Measurements from ENCODE around the gene CYP2U1.
"Not testable (repeated sequence)": the region's sequence is repeated elsewhere in the genome, so short reads cannot be mapped to it uniquely, and the experiment has no call there.

CYP2U1 gene

DNA sequence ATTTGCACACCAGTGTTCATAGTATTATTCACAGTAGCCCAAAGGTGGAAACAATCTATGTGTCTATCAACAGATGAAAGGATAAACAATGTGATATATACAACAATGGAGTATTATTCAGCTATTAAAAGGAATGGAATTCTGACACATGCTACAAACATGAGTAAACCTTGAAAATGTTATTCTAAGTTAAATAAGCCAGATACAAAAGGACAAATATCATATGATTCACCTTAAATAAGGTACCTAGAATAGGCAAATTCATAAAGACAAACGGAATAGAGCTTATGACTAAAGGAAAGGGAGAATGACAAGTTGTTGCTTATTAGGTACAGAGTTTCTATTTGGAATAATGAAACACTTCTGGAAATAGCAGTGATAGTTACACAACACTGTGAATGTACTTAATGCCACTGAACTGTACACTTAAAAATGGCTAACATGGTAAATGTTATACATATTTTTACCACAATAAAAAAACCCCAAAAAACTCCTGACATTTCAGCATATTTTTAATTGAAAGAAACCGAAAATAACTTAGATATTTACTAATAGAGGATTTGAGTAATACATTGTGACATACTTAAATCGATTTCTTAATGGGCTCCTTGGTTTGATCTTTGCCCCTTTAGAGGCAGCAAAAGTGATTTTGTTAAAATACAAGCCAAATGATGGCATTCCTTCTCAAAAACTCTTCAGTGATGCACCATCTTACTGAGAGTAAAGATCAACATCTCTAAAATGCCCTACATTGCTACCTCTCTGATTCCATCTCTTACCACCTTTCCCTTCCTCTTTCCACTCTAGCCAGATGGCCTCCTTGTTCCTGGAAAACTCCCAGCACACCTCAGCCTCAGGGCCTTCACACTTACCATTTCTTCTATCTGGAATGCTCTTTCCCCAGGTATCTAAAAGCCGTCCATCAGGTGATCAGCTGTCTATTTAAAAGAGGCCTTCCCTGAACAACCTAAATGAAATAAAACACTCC lies 8.6 kb upstream of the CYP2U1 start:
- DNase-seq = no peak

DNA sequence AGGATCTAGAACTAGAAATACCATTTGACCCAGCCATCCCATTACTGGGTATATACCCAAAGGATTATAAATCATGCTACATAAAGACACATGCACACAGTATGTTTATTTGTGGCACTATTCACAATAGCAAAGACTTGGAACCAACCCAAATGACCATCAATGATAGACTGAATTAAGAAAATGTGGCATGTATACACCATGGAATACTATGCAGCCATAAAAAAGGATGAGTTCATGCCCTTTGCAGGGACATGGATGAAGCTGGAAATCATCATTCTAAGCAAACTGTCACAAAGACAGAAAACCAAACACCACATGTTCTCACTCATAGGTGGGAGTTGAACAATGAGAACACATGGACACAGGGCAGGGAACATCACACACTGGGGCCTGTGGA lies 5.6 kb upstream of the CYP2U1 start:
- not testable (repeated sequence) for DNase-seq

DNA sequence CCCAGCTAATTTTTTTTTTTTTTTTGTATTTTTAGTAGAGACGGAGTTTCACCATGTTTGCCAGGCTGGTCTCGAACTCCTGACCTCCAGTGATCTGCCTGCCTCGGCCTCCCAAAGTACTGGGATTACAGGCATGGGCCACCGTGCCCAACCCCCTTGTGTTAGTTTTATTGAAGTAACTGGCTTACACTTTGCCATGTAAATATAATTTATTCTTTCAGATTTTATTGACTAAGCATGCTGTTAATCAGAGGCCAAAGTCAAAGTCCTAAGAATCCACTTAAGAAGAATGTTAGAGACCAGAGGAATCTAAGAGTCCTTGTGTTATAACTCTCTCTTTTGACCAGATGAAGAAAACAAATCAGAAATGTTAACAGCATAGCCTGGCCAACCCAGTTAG lies 4.5 kb upstream of the CYP2U1 start:
- DNase-seq = not testable (repeated sequence)

DNA sequence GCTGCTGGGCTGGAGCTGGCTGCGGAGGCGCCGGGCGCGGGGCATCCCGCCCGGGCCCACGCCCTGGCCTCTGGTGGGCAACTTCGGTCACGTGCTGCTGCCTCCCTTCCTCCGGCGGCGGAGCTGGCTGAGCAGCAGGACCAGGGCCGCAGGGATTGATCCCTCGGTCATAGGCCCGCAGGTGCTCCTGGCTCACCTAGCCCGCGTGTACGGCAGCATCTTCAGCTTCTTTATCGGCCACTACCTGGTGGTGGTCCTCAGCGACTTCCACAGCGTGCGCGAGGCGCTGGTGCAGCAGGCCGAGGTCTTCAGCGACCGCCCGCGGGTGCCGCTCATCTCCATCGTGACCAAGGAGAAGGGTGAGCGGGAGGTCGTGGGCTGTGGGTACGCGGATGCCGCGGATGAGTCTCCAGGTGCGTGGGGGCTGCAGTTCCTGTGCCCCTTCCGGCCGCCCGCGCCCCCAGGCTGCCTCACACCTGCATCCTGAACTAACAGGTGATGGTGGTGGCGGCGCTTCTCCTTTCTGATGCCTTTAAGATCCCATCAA lies 499 bp downstream of the CYP2U1 start:
- no peak for DNase-seq

DNA sequence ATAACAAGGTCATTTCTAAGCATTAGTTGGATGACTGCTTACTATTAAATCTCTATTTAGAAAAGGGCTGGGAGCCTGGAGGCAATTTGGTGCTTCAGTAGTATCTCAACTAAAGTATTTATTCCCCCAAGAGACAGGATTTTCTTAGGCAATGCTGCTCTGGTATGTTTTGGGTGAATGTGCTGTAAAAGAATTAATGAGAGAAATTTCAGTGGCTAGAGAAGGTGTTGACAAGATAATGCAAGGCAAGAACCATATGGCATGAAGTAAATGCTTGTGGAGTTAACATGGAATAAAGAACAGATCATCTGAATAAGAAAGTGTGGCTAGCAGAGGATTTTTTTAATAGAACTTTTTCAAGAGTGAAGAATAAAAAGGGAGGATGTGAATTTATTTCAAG lies 3.9 kb downstream of the CYP2U1 start:
- no peak for DNase-seq

DNA sequence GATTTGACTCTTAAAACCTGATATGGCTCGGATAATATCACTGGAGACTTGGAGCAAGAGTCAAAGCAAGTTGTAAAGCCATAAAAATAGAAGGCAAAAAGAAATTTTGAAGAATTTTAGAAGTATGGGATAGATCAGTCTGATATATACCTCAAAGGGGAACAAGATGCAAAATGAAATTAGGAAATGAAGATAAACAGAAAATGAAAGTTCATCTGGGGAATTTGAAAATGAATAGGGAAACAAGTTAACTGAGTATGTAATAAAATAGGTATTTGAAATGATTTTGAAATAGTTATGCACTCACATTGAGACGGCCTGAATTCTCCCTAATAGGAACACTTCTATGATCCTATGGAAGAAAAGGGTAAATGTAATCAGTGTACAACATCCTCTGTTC lies 5.7 kb downstream of the CYP2U1 start:
- no peak for DNase-seq

DNA sequence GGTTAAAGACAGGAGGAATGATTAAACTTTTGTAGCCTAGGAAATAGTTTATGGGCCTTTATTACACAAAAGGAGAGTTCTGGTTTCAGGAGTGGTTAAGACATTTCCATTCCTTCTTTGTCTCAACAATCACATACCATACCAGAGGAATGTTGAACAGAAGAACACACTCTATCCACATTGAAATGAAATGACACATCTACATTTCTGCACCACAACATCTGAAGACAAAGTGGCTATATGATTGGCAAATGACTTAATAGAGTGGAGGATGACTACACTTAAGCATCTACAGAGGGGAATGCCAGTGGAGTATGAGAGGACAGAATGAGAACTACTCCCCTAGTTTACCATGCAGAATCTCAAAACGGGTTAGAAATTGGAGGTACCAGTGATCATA lies 8.0 kb downstream of the CYP2U1 start:
- DNase-seq = no peak

DNA sequence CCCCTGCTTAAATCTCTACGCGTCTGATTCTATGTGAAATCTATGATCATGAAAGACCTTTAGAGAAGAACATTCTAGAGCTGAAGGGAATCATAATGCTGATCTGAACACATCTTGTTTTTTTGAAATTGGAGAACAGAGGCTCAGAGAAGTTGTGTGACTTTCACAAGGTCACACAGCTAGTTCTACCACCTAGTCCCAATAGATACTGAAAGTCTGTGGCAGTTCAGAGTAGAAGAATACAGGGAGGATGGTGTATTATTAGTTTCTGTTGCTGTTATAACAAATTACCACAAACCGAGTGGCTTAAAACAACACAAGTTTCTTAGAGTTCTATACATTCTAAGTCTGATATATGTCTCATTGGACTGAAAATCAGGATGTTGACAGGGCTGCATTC lies 14.5 kb downstream of the CYP2U1 start:
- no peak for DNase-seq

DNA sequence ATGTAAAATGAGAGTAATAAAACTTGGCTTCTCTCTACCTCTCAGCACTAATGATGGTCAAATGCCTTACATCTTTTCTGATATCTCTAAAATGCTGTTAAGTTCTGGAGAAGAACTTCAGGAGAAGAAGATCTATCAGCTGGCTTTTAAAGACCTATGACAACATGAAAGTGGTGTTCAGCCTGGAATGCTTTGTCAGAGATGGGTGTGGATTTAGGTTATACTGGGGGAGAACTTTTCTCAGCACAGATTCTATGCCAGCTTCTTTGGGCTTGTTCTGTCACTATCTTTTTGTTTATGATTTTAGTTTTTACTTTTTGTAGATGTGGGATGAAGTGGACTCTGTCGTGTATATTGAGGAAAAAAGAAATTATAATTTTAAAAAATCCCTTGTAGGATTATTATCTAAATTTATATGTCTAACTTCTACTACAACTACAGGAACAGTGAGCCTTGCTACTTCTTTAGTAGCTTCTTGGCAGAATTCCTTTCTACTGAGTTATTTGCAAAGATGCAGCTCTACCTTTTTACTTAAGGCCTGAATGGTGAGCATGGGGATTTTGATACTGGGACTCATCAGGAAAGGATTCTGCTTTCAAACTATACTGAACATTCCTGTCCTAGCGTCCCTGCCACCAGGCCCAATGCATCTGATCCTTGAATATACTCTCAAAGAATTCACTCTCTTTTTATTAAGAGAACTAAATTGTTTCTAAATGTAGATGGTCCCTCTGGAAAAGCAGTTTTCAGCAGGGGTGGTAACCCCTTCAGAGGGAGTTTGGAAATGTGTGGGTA lies 19.6 kb downstream of the CYP2U1 start:
- no peak for DNase-seq

DNA sequence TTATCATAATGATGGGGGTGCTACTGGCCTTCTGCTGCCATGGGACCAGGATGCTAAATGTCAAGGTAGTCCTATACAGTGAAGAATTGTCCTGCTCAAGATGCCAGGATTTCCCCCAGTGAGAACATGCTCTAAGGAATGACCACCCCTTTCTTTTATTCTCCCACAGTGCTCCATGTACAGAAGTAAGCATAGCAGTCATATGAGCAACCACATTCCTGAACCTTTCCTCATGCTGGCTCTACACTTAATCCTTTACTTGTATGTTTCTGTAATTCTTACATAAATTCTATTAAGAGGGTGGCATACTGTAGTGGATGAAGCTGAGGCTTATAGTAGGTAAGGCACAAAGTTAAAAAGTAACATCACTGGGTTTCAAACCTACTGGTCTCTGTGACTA lies 20.2 kb downstream of the CYP2U1 start:
- DNase-seq = no peak

DNA sequence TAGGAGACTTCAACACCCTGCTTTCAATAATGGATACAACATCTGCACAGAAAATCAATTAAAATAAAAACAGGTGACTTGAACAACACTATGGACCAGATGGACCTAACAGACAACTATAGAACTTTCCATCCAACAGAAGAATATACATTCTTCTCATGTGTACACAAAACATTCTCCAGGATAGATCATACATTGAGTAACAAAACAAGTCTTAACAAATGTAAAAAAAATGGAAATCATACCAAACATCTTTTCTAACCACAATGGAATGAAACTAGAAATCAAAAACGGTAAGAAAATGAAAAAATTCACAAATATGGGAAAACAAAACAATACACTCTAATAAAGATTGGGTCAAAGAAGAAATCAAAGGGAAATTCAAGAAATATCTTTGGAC lies 24.7 kb downstream of the CYP2U1 start:
- DNase-seq = no peak

DNA sequence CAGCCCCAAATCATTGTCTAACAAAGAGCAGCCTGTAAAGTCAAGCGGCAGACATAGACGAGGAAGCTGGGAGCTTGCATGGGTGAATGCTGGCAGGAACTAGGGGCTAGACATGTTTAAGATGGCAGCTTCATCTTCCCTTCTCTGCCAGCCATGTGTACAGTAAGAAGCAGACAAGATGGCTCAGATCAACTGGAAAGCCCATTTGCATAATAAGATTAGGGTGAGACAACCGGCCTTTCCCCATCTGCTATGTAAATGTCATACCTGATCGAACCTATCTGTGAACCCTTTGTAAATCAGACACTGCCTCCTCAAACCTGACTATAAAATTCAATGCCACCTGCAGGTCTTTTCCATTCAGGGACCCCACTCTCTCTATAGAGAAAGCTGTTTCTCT lies 35.6 kb downstream of the CYP2U1 start:
- DNase-seq = no peak

DNA sequence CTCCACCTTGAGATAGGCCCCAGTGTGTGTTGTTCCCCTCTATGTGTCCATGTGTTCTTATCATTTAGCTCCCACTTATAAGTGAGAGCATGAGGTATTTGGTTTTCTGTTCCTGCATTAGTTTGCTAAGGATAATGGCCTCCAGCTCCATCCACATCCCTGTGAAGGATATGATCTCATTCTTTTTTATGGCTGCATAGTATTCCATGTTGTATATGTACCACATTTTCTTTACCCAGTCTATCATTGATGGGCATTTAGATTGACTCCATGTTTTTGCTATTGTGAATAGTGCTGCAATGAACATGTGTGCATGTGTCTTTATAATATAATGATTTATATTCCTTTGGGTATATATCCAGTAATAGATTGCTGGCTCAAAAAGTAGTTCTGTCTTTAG lies 36.2 kb downstream of the CYP2U1 start:
- not testable (repeated sequence) for DNase-seq

DNA sequence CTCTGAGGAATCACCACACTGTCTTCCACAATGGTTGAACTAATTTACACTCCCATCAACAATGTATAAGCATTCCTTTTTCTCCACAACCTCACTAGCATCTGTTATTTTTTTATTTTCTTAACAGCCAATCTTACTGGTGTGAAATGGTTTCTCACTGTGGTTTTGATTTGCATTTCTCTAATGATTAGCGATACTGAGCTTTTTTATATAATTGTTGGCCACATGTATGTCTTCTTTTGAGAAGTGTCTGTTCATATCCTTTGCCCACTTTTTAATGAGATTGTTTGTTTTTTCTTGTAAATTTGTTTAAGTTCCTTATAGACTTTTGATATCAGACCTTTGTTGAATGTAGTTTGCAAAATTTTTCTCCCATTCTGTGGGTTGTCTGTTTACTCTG lies 36.6 kb downstream of the CYP2U1 start:
- DNase-seq = not testable (repeated sequence)

DNA sequence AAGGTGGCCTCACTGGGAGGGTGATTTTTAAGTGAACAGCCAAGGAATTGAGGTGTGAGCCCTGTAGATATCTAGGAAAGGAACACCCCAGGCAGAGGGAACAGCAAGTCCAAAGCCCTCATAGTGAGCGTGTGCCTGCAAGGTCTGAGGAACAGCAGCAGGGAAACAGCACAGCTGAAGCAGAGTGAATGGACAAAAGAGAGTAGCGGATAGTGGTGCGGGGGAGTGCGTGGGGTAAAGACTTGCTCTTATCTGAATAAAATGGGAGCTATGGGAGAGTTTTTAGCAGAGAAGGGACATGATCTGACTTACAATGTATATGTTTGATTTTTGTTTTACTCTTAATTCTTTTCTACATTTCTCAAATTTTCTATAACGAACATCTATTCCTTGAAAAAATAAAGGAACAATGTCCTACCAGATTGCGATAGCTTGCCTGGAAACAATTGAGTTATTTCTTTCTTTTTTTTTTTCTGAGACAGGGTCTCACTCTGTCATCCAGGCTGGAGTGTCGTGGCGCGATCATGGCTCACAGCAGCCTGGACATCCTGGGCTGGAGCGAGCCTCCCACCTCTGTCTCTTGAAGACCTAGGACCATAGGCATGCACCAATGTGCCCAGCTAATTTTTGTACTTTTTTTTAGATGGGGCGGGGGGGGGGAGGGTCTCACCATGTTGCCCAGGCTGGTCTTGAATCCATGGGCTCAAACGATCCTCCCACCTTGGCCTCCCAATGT lies 38.9 kb downstream of the CYP2U1 start:
- no peak for DNase-seq

DNA sequence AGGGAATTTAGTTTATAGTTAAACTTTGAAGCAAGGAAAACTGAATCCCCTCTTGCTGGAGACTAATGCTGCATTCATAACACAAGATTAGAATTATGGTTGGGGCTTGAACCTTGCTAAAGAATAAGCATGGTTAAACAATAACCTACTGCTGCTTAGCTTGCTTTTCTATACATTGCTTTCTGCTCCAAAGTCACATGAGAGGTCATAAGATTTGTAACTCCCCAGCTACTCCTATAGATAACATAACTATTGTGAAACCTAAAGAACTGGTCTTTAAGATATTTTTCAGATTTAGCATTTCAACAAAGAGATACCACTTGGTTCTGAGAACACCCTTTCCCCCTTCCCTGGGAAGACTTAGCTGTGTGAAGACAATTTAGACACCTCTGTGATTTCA lies 41.3 kb downstream of the CYP2U1 start:
- no peak for DNase-seq

DNA sequence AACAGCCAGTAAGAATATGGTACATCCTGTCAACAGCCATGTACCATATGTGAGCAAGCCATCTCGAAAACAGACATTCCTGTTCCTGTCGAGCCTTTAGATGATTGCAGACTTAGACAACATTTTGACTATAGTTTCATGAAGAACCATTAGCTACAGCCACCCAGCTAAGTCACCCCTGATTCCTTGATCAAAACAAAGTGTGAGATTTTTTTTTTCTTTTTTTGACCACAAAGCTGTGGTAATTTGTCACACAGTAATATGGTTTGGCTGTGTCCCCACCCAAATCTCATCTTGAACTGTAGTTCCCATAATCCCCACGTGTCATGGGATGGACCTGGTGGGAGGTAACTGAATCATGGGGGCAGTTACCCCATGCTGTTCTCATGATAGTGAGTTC lies 43.2 kb downstream of the CYP2U1 start:
- DNase-seq = no peak

DNA sequence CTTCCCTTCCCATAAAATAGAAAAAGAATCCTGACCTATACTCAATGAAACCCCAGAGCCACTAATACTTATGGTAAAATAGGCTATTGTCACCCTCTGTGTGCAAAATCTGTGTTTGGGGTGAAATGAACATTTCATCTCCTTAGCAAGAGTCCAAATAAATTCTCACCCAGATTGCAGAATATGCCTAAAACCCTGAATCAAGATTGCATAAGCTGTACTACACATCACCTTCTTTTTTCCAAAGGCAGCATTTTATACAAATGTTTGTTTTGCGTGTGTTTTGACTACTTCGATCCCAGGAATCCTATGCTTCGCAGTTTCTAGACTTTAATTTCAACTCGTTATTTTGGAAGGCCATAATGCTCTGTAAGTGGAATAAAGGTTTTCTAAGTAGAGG lies 46.1 kb downstream of the CYP2U1 start:
- no peak for DNase-seq

DNA sequence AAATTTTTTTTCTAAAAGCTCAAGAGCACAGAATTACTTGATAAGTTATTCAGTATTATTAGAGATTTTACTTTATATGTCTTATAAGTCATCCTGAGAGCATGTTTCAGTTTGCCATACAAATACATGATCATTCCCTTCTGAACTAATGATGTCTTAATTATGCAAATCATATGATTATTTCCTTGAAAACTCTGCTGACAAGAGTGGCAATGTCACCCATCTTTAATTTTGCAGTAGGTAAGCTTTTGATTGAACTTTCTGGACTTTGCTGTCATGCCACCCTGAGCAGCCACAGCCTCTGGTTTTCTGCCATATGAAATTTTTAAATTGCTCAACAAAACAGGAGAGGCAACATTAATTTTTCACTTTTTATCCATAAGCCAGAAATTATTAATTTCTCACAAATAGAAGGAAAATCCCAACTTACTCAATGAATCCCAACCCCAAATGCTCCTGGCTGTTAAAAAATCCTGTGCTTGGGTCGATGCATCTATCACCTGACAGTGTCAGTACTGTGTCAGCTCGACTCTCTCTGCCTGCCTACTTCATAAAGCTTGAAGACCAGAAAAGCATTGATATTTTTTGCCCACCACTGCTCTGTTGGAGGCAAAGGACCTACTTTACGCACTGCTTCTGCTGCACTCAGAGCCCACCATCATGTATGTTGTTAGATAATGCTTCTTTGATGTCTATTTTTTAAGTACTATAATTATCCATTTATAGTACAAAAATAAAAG lies 46.8 kb downstream of the CYP2U1 start:
- no peak for DNase-seq

DNA sequence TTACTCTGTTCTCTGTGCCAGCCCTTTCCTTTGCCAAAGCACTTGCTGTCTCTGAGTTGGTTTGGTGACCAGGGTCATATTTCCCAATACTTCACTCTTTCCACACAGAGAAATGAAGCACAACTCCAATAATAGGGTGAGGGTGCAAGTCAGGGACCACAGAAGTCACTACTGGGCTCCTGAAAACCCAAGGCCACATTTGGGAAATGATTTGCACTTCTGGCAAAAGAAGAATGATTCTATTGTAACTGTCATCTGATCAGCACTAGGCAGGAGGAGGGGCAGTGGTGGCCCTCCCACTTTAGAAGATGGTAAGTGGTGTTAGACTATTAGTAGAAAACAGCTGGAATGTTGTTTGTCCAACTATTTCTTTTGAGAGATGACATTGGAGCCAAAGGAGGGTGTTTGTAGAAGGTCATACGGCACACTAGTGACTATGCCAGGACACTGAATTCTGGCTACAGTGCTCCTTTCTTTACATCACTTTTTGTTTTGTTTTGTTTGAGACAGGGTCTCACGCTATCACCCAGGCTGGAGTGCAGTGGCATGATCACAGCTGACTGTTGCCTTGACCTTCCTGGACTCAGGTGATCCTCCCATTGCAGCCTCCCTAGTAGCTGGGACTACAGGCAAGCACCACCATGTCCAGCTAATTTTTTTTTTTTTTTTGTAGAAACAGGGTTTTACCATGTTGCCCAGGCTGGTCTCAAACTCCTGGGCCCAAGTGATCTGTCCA lies 47.5 kb downstream of the CYP2U1 start:
- DNase-seq = no peak

DNA sequence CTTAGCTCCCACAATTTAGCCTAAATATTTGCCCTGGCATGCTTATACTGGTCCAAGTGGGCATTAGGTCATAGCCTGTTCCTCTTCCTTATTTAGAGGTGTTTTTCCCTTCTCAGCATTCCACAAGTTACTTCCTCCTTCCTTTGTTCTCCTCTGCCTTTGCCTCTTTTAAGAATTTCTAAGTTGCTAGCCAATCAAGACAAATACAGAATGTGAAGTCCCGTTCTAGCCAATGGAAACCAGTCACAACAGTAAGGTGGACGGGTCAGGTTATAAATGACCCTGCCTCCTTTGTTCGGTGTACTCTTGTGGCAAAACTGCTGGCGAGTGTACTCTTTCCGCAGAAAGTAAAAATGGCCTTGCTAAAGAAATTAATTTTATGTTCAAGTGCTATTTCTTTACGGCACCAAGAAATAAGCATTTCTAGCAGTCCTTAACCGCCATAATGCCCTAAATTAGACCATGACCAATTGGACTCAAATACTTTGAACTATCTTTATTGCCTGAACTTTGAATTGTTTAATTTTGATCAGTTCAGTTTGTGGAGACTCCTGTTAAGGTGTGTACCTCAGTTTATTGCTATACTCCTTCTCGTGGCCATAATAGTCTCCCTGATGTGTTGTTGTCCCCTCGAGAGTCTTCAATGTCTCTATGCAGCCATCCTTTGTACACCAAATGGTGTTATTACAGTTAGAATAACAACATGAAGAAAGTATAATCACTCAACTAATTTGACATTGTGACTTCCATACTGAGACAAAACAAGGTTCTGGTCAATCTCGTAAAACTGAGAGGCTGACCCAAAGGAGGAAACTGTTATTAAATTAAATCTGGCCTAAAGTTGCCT lies 56.8 kb downstream of the CYP2U1 start:
- DNase-seq = no peak

All from NCI-H446 (cell line).